Neural cell (in vitro differentiated cells): ENCODE measurements around the gene SLC44A4.
"Not testable (repeated sequence)": the region's sequence is repeated elsewhere in the genome, so short reads cannot be mapped to it uniquely, and the experiment has no call there.

Experiments
- EZH2 ChIP-seq: fragments of 200-600, 300-800 bp; shearing (Covaris generic), sonication (generic); IDR thresholded peaks from 2 replicates; pipeline ENCODE4 v1.6.1; 2014; ENCODE audit warnings: antibody characterized with exemption, low read length, borderline replicate concordance, mild to moderate bottlenecking; ENCODE audit not compliant: insufficient read depth, poor library complexity, severe bottlenecking
- TAF1 ChIP-seq: IDR thresholded peaks from 2 replicates; pipeline ENCODE4 v1.6.1; 2012; ENCODE audit warnings: low read depth
- TF ChIP-seq, protein P1 (sequence below): fragments of 450-650 bp; IDR thresholded peaks from 2 replicates; pipeline ENCODE4 v1.5.1; 2014; ENCODE audit warnings: antibody characterized with exemption, mild to moderate bottlenecking, moderate library complexity; ENCODE audit not compliant: poor library complexity, severe bottlenecking

DNA sequence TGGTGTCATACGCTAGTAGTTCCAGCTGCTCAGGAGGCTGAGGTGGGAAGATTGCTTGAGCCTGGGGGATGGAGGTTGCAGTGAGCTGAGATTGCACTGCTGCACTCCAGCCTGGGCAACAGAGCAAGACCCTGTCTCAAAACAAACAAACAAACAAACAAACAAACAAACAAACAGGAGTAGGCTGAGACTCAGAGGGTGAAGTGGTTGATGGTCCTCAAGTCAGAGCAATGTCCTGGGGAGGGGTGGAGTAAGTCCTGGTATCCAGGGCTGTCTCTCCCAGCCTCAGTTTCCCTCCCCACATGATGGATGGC, 10.2 kb downstream of the SLC44A4 start:
- TF ChIP-seq, protein P1, sequence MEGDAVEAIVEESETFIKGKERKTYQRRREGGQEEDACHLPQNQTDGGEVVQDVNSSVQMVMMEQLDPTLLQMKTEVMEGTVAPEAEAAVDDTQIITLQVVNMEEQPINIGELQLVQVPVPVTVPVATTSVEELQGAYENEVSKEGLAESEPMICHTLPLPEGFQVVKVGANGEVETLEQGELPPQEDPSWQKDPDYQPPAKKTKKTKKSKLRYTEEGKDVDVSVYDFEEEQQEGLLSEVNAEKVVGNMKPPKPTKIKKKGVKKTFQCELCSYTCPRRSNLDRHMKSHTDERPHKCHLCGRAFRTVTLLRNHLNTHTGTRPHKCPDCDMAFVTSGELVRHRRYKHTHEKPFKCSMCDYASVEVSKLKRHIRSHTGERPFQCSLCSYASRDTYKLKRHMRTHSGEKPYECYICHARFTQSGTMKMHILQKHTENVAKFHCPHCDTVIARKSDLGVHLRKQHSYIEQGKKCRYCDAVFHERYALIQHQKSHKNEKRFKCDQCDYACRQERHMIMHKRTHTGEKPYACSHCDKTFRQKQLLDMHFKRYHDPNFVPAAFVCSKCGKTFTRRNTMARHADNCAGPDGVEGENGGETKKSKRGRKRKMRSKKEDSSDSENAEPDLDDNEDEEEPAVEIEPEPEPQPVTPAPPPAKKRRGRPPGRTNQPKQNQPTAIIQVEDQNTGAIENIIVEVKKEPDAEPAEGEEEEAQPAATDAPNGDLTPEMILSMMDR = not testable (repeated sequence)
- not testable (repeated sequence) for TF ChIP-seq TAF1, EZH2
